SK-N-MC (cell line): ENCODE measurements around the gene SMYD3.

ENCODE experiments used
- EZH2 ChIP-seq: fragments of 200-600 bp; sonication (generic); IDR thresholded peaks from one replicate; pipeline ENCODE4 v1.6.1; 2017; ENCODE audit warnings: antibody characterized with exemption
- FOXP2 ChIP-seq: optimal IDR thresholded peaks from 2 replicates; pipeline ENCODE3; 2011; ENCODE audit warnings: mild to moderate bottlenecking, moderate library complexity; ENCODE audit not compliant: insufficient read depth; ENCODE audit errors: extremely low read length, control extremely low read depth
- POLR2AphosphoS5 ChIP-seq: IDR thresholded peaks from 2 replicates; pipeline ENCODE4 v1.6.1; 2012; ENCODE audit warnings: mild to moderate bottlenecking, low read depth, low read length, borderline replicate concordance

GRCh38 chr1:246218686-246219085 lies 288.4 kb downstream of the SMYD3 start:
- no peak for TF ChIP-seq EZH2
- TF ChIP-seq POLR2AphosphoS5 = no peak
- TF ChIP-seq FOXP2 = no peak
